ENCODE data around the gene LARP1.

GRCh38 chr5:154815025-154815424 lies 59.8 kb downstream of the LARP1 start:
- no peak for TF ChIP-seq CTCF (conservative IDR thresholded peaks at IDR 0.05; ENCODE audit: low read depth, low read length)
- TF ChIP-seq EZH2 (IDR thresholded peaks at IDR 0.05; ENCODE audit: low read length, unreplicated experiment) = no peak
- no peak for TF ChIP-seq EZH2phosphoT487 (IDR thresholded peaks at IDR 0.05; ENCODE audit: borderline replicate concordance, low read length)
